Suppressor macrophage treated with lipopolysaccharide for 4 hours (primary cell): Measurements from ENCODE around the gene RANBP10.
"Not testable (repeated sequence)": the region's sequence is repeated elsewhere in the genome, so short reads cannot be mapped to it uniquely, and the experiment has no call there.

Experiments
- DNase-seq: peaks from one replicate; pipeline ENCODE4 v3.0.0-alpha.2; 2020

RANBP10 gene

GRCh38 chr16:67708368-67708771 is 98.0 kb downstream of the RANBP10 start:
- DNase-seq = no peak

DNA sequence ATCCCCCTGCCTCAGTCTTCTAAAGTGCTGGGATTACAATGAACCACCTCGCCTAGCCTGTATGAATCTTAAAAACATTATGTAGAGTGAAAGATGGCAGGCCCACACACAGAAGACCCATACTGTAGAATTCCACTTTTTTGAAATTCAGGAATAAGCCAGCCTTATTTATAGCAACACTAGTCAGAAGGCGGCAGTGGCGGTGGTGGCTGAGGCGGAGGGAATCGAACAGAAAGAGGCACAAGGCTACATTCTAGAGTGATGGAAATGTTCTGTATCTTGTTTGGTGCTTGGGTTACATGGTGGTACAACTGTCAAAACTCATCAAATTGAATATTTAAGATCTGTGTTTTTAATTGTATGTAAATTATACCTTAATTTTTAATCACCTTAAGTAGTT is 98.6 kb downstream of the RANBP10 start:
- DNase-seq = no peak

- DNase-seq = no peak
Measured at GRCh38 chr16:67707210-67707609, 99.2 kb downstream of the RANBP10 start.

GRCh38 chr16:67704110-67704509 is 102.2 kb downstream of the RANBP10 start:
- no peak for DNase-seq

- no peak for DNase-seq
Measured at GRCh38 chr16:67703626-67704025, 102.7 kb downstream of the RANBP10 start.

DNA sequence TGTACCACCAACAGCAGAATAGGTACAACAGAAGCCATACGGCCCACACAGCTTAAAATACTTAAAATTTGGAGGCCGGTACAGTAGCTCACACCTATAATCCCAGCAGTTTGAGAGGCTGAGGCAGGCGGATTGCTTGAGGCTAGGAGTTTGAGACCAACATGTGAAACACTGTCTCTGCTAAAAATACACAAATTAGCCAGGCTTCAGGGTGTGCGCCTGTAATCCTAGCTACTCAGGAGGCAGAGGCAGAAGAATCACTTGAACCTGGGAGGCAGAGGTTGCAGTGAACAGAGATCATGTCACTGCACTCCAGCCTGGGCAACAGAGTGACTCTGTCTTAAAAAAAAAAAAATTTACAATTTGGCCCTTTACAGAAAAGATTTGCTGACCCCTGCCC is 104.2 kb downstream of the RANBP10 start:
- DNase-seq = no peak

- no peak for DNase-seq
Measured at GRCh38 chr16:67701420-67701819, 104.9 kb downstream of the RANBP10 start.

DNA sequence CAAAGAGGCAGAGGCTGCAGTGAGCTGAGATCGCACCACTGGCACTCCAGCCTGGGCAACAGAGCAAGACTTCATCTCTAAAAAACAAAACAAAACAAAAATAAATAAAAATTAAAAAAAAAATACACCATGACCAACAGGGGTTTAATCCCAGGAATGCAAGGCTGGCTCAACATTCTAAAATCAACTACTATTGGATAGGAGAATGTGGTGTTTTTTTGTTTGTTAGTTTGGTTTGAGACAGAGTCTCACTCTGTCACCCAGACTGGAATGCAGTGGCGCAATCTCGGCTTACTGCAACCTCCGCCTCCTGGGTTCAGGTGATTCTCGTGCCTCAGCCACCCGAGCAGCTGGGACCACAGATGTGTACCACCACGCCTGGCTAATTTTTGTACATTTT is 107.1 kb downstream of the RANBP10 start:
- no peak for DNase-seq

GRCh38 chr16:67697422-67698185 is 108.8 kb downstream of the RANBP10 start:
- no peak for DNase-seq

DNA sequence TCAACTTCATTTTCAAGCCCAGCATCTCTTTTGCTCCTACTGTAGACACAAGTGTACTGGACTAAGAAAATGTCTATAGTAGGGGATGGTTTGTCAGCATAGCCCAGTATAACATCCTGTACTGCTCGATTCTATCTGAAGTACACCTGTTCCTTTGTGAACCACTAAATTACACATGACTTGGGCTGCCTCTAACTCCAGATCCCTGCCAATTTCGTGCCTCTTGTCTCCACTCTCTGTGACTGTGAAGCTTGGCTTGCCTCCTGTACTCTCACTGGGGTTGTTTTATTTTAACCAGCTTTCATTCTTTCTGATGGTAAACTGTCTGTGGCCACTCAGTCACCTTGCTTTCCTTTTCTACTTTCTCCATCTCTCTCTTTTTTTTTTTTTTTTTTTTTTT is 111.7 kb downstream of the RANBP10 start:
- DNase-seq = no peak

- DNase-seq = not testable (repeated sequence)
Measured at GRCh38 chr16:67693517-67694285, 112.7 kb downstream of the RANBP10 start.

DNA sequence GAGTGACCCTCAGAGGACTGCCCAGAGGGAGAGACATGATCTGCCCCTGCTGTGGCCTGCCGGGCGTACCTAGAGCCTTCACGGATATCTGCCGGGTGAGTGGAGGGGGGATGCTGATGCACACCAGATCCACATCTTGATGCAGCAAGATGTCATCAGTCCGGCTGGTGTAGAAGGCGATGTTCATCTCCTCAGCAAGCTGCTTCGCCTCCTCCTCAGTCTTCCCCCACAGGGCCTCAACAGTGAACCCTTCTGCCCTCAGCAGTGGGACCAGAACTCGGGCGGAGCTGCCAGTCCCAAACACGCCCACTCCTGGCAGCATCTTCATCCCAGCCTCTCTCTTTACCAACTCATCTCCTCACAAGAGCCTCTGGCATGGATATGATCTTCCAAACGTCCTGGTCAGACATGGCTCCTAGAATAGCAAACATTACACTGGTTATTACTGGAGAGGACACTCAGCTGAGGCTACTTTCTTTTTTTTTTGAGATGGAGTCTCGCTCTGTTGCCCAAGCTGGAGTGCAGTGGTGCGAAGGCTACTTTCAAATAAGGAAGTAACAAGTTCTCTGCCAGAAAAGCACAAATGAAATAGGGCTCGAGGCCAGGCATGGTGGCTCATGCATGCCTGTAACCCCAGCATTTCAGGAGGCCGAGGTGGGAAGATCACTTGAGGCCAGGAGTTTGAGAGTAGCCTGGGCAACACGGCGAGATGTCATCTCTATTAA is 120.8 kb downstream of the RANBP10 start:
- DNase-seq = no peak

GRCh38 chr16:67683767-67684166 is 122.6 kb downstream of the RANBP10 start:
- DNase-seq = no peak

DNA sequence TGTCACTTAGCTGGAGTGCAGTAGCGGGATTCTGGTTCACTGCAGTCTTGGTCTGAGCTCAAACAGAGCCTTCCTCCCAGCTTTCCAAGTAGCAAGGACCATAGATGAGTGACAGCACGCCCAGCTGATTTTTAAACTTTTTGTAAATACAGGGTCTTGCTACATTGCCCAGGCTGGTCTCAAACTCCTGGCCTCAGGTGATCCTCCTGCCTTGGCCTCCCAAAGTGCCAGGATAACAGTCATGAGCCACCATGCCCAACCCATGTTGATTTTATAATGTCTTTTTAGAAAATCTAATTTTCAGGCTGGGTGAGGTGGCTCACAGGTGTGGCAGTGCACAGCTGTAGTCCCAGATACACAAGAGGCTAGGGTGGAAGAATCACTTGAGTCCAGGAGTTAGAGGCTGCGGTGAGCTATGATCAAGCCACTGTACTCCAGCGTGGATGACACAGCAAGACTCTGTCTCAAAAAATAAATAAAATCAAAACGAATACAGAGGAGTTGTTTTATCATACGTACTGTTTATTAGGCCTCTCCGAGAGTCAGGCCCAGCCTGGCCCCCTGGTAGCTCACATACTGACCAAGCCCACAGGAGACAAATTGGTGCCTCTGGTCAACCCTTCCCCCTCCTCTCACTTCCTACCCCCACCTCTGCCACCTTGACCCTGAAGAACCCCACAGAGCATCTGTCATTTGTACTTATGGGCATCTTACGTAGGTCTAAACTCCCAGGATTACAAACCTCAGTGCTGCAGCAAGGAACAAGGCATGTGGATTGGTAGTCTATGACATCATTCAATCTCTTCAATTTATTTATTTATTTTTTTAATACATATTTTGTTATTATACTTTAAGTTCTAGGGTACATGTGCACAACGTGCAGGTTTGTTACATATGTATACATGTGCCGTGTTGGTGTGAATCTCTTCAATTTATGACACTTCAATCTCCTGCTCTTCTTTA is 126.1 kb downstream of the RANBP10 start:
- no peak for DNase-seq

- no peak for DNase-seq
Measured at GRCh38 chr16:67678354-67679023, 127.9 kb downstream of the RANBP10 start.

- DNase-seq = no peak
Measured at GRCh38 chr16:67677712-67678111, 128.6 kb downstream of the RANBP10 start.

DNA sequence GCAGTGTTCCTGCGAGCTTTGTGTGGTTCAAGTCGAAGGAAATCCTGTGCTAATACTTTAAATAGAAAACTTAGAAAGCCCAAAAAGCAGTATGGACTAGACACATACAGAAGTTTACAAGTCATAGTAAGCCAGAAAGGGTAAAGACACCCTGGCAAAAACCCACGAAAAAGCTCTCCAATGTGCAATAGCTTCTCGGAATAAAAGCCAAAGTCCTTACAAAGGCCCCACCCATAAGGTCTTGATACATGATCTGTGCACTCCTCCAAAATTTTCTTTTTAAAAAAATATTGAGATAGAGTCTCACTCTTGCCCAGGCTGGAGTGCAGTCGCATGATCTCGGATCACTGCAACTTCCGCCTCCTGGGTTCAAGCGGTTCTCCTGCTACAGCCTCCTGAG is 129.4 kb downstream of the RANBP10 start:
- DNase-seq = no peak

DNA sequence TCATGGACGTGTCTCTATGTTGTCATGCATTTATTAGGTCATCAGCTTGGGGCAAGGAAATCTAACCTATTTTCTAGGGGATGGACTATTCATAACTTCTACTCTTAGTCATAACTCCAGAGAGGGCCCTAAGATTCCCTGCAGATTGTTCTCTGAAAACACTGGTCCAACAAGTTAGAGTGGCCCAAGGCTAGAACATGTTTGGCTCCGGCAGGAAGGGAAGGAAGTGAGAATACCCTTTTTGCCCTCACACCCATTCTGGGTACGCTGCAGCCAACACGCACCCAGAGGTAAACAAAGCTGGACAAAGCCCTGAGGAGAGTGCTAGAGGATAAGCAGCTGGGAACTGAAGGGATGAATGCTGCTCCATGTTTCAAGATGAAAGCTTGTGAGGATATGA is 129.8 kb downstream of the RANBP10 start:
- DNase-seq = no peak

DNA sequence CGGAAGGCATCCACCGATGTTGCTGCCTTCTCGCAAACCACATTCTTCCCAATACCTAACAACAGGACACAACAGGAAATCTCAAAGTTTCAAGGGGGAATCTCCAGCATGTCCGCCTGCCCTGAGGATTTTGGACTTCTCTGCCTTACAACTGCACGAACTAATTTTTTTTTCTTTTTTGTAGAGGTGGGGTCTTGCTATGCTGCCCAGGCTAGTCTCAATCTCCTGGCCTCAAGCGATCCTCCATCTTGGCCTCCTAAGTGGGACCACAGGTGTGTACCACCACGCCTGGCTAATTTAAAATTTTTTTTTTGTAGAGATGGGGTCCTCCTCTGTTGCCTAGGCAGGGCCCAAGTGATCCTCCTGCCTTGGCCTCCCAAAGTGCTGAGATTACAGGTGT is 130.4 kb downstream of the RANBP10 start:
- no peak for DNase-seq

DNA sequence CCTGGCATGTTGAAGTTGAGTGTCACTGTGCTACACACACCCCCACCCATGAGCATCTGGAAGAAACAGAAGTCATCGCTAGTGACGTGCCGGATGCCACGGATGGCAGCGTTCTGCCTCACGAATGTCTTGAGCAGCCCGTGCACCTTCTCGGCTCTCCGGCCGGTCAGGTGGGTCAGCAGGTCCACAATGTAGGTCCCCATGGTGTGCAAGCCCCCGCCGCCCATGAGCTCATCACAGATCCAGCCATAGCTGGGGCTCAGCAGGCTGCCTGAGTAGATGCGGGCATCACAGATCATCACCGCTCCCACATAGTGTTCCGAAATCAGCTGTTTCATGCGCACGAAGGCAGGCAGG is 130.8 kb downstream of the RANBP10 start:
- DNase-seq = no peak

GRCh38 chr16:67674851-67675578 is 131.3 kb downstream of the RANBP10 start:
- DNase-seq = no peak
